Panc1 (cell line): ENCODE results near the gene OR13C4. TPM values are rescaled to one million over a fixed set of nuclear protein-coding genes. Genes with fewer than 3 reads are reported as not detected.
"Not testable (repeated sequence)": the region's sequence is repeated elsewhere in the genome, so short reads cannot be mapped to it uniquely, and the experiment has no call there.

Experiments used
- ATAC-seq: fragments of 200-7000 bp; cut with Tn5 transposase; 2 replicates; pipeline ENCODE4 v1.9.1; 2020; ENCODE audit warnings: mild to moderate bottlenecking, moderate library complexity
- BruUV-seq: library from RNA; stranded (reverse); fragments of 400-500 nt; replicated peaks from 2 replicates; lab custom pipeline; 2021; lab: Mats Ljungman, UMichigan
- CTCF ChIA-PET: fragments of 300-600 bp; sonication (Branson Sonifier 250); formaldehyde crosslinking; loops from one replicate; lab custom pipeline; 2022; ENCODE audit warnings: antibody characterized with exemption; lab: Charles Lee
- POLR2A ChIA-PET: fragments of 300-600 bp; sonication (Branson Sonifier 250); formaldehyde crosslinking; loops from one replicate; lab custom pipeline; 2022; ENCODE audit warnings: antibody characterized with exemption; lab: Charles Lee
- DNase-seq: peaks from one replicate; pipeline ENCODE4 v3.0.0-alpha.2; 2010; ENCODE audit warnings: low read depth, low spot score
- H3K27ac ChIP-seq: 2 replicates; pipeline ENCODE4 v1.5.1; 2011; ENCODE audit warnings: mild to moderate bottlenecking, low read length, inconsistent platforms
- H3K27me3 ChIP-seq: fragments of 200-500 bp; sonication (Bioruptor generic); 2 replicates; pipeline ENCODE4 v1.6.0; 2014; ENCODE audit warnings: low read length, inconsistent platforms; ENCODE audit not compliant: control insufficient read depth, insufficient read depth
- H3K36me3 ChIP-seq: fragments of 200-500 bp; sonication (Bioruptor generic); 2 replicates; pipeline ENCODE4 v1.5.1; 2014; ENCODE audit warnings: inconsistent platforms, mild to moderate bottlenecking, low read length, moderate library complexity; ENCODE audit not compliant: control insufficient read depth, insufficient read depth
- H3K4me1 ChIP-seq: 2 replicates; pipeline ENCODE4 v1.5.1; 2011; ENCODE audit warnings: inconsistent platforms, mild to moderate bottlenecking, low read length, moderate library complexity; ENCODE audit not compliant: control insufficient read depth, insufficient read depth
- H3K4me3 ChIP-seq, 2 experiments: 2 replicates each; pipeline ENCODE4 v1.5.1; 2011 to 2012; ENCODE audit warnings: low read depth in 2 of 2, low read length in 2 of 2, mild to moderate bottlenecking in 2 of 2, inconsistent platforms in 1 of 2, moderate library complexity in 1 of 2
- H3K9me3 ChIP-seq: fragments of 200-500 bp; sonication (Bioruptor generic); 2 replicates; pipeline ENCODE4 v1.5.1; 2014; ENCODE audit warnings: low read depth, mild to moderate bottlenecking, inconsistent platforms, low read length, moderate library complexity; ENCODE audit not compliant: control insufficient read depth, insufficient read depth
- POLR2AphosphoS5 ChIP-seq: IDR thresholded peaks from 2 replicates; pipeline ENCODE4 v1.6.1; 2012; ENCODE audit warnings: mild to moderate bottlenecking, low read depth, low read length, moderate library complexity
- SIN3A ChIP-seq: IDR thresholded peaks from 2 replicates; pipeline ENCODE4 v1.6.1; 2012; ENCODE audit warnings: low read depth, mild to moderate bottlenecking, low read length, moderate library complexity, borderline replicate concordance; ENCODE audit not compliant: insufficient read depth
- TCF7L2 ChIP-seq: IDR thresholded peaks from 2 replicates; pipeline ENCODE4 v1.6.1; 2011; ENCODE audit warnings: mild to moderate bottlenecking, low read depth, low read length, inconsistent platforms
- in situ Hi-C: cut with HindIII; loops from 2 replicates; pipeline ENCODE4 v1.10.0; 2016; ENCODE audit warnings: low sequenced_read_pairs, low pct_unique_long_range_greater_than_20kb
- intact Hi-C: fragments of 100-400 bp; cut with micrococcal nuclease; formaldehyde crosslinking; loops from one replicate; pipeline ENCODE4 v1.10.0; 2022; ENCODE audit not compliant: unreplicated experiment
- total RNA-seq: library from RNA; stranded (reverse); gene quantifications from one replicate; pipeline ENCODE4 v1.2.1, GENCODE V29; 2021; ENCODE audit not compliant: unreplicated experiment
- TF ChIP-seq, protein P1 (sequence below): fragments of 450-650 bp; IDR thresholded peaks from 2 replicates; pipeline ENCODE4 v1.5.1; 2017; ENCODE audit warnings: mild to moderate bottlenecking
- TF ChIP-seq, protein P2 (sequence below), 2 experiments: IDR thresholded peaks; 2 replicates each; pipeline ENCODE4 v1.6.1; 2011 to 2012; ENCODE audit warnings: low read depth in 2 of 2, control low read depth in 1 of 2, low read length in 1 of 2, mild to moderate bottlenecking in 1 of 2, moderate library complexity in 1 of 2; ENCODE audit not compliant: insufficient read depth in 1 of 2

Gene OR13C4
- total RNA-seq, 1 experiment from 2014 or later = not detected

DNA sequence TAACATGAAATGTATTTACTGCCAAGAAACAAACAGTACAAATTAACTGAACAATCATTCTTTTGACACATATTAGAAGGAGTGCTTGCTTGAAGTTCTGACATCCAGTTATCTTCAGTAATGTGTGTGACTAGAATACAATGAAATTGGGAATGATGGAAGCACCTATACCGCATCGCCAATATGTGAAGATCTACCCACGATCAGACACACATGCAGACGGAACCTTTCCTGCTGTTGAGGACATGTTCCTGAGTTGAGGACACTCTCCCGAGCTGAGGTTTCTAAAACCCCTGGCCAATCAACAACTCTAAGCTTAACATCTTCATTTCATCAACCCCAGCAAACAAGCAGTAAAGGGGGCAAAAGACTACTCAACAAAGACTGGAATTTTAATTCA is 9.7 kb upstream of the OR13C4 start, which contains the start of gene OR13C3:
Gene OR13C3, minus strand, starts transcription at position 101 of the 400 bp plus-strand sequence. CDS start 133 bp downstream, outside the sequence.
- no peak for ATAC-seq
- no peak for DNase-seq
- no peak within 1 kb of the TSS for H3K4me3 ChIP-seq
- no peaks in the 10 kb centered on the region for H3K36me3 ChIP-seq
- POLR2A ChIA-PET = no interaction called here
- H3K27me3 ChIP-seq = no peaks in the 10 kb centered on the region
- H3K9me3 ChIP-seq = no peaks in the 10 kb centered on the region
- intact Hi-C loops (no loop called here), in situ Hi-C loops (no loop called here)
- CTCF ChIA-PET = no interaction called here
- no TSS peak for BruUV-seq
- TF ChIP-seq SIN3A (no peak), TCF7L2 (no peak), POLR2AphosphoS5 (no peak)
- TF ChIP-seq, protein P1, sequence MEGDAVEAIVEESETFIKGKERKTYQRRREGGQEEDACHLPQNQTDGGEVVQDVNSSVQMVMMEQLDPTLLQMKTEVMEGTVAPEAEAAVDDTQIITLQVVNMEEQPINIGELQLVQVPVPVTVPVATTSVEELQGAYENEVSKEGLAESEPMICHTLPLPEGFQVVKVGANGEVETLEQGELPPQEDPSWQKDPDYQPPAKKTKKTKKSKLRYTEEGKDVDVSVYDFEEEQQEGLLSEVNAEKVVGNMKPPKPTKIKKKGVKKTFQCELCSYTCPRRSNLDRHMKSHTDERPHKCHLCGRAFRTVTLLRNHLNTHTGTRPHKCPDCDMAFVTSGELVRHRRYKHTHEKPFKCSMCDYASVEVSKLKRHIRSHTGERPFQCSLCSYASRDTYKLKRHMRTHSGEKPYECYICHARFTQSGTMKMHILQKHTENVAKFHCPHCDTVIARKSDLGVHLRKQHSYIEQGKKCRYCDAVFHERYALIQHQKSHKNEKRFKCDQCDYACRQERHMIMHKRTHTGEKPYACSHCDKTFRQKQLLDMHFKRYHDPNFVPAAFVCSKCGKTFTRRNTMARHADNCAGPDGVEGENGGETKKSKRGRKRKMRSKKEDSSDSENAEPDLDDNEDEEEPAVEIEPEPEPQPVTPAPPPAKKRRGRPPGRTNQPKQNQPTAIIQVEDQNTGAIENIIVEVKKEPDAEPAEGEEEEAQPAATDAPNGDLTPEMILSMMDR = no peak
- TF ChIP-seq, protein P2, sequence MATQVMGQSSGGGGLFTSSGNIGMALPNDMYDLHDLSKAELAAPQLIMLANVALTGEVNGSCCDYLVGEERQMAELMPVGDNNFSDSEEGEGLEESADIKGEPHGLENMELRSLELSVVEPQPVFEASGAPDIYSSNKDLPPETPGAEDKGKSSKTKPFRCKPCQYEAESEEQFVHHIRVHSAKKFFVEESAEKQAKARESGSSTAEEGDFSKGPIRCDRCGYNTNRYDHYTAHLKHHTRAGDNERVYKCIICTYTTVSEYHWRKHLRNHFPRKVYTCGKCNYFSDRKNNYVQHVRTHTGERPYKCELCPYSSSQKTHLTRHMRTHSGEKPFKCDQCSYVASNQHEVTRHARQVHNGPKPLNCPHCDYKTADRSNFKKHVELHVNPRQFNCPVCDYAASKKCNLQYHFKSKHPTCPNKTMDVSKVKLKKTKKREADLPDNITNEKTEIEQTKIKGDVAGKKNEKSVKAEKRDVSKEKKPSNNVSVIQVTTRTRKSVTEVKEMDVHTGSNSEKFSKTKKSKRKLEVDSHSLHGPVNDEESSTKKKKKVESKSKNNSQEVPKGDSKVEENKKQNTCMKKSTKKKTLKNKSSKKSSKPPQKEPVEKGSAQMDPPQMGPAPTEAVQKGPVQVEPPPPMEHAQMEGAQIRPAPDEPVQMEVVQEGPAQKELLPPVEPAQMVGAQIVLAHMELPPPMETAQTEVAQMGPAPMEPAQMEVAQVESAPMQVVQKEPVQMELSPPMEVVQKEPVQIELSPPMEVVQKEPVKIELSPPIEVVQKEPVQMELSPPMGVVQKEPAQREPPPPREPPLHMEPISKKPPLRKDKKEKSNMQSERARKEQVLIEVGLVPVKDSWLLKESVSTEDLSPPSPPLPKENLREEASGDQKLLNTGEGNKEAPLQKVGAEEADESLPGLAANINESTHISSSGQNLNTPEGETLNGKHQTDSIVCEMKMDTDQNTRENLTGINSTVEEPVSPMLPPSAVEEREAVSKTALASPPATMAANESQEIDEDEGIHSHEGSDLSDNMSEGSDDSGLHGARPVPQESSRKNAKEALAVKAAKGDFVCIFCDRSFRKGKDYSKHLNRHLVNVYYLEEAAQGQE (IDR thresholded peaks at IDR 0.05; ENCODE audit: insufficient read depth in 1 of 2, low read depth in 2 of 2, low read length in 1 of 2) = no peak
- no peaks in the 10 kb centered on the region for H3K4me1 ChIP-seq
- H3K27ac ChIP-seq = no peak within 1 kb of the TSS

DNA sequence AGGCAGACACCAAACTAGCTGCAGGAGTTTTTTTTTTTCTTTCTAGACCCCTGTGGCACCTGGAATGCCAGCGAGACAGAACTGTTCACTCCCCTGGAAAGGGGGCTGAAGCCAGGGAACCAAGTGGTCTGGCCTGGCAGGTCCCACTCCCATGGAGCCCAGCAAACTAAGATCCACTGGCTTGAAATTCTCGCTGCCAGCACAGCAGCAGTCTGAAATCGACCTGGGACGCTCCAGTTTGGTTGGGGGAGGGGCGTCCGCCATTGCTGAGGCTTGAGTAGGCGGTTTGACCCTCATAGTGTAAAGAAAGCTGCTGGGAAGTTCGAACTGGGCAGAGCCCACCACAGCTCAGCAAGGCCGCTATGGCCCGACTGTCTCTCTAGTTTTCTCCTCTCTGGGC is 6.8 kb downstream of the OR13C4 start:
- CTCF ChIA-PET, DNase-seq, H3K27me3 ChIP-seq, intact Hi-C loops, H3K36me3 ChIP-seq, ATAC-seq, H3K9me3 ChIP-seq, H3K4me1 ChIP-seq, POLR2A ChIA-PET, BruUV-seq, H3K27ac ChIP-seq, H3K4me3 ChIP-seq, in situ Hi-C loops: not testable (repeated sequence)

DNA sequence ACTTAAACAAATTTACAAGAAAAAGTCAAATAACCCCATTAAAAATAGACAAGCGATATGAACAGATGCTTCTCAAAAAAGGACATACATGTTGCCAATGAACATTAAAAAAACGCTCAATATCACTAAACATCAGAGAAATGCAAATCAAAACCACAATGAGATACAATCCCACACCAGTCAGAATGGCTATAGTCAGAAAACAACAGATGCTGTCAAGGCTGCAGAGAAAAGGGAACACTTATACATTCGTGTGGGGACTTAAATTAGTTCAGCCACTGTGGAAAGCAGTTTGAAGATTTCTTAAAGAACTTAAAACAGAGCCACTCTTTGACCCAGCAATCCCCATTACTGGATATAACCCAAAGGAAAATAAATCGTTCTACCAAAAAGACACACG is 12.1 kb downstream of the OR13C4 start:
- CTCF ChIA-PET = no interaction called here
- intact Hi-C loops = no loop called here
- in situ Hi-C loops = no loop called here
- no peak overlapping the region for H3K4me3 ChIP-seq
- no peaks in the 10 kb centered on the region for H3K9me3 ChIP-seq
- no peak for DNase-seq
- no peak for TF ChIP-seq TCF7L2
- TF ChIP-seq POLR2AphosphoS5 = no peak
- TF ChIP-seq, protein P2 (IDR thresholded peaks at IDR 0.05; ENCODE audit: insufficient read depth in 1 of 2, low read depth in 2 of 2, low read length in 1 of 2) = no peak
- no peak overlapping the region for H3K27ac ChIP-seq
- no TSS peak for BruUV-seq
- H3K4me1 ChIP-seq = no peaks in the 10 kb centered on the region
- H3K27me3 ChIP-seq = no peaks in the 10 kb centered on the region
- POLR2A ChIA-PET = no interaction called here
- ATAC-seq = no peak
- no peaks in the 10 kb centered on the region for H3K36me3 ChIP-seq
